Transverse colon (tissue), 4 donors: ENCODE measurements around the gene ZNF75A.

Experiments used
- CTCF ChIP-seq, 5 experiments: fragments of 200-600 bp in 3 of 5; fragments of 450-650 bp in 2 of 5; sonication (generic) in 3 of 5; IDR thresholded peaks; 1 replicate in 2 of 5; 2 replicates in 3 of 5; pipeline ENCODE4 v1.5.1; 2016 to 2017; ENCODE audit warnings: antibody characterized with exemption in 5 of 5, inconsistent platforms in 3 of 5, mild to moderate bottlenecking in 2 of 5, moderate library complexity in 1 of 5
- POLR2AphosphoS5 ChIP-seq, 3 donors: sonication (generic); formaldehyde crosslinking; IDR thresholded peaks; one replicate each; pipeline ENCODE4 v1.6.1; 2016; ENCODE audit warnings: antibody characterized with exemption in 3 of 3

DNA sequence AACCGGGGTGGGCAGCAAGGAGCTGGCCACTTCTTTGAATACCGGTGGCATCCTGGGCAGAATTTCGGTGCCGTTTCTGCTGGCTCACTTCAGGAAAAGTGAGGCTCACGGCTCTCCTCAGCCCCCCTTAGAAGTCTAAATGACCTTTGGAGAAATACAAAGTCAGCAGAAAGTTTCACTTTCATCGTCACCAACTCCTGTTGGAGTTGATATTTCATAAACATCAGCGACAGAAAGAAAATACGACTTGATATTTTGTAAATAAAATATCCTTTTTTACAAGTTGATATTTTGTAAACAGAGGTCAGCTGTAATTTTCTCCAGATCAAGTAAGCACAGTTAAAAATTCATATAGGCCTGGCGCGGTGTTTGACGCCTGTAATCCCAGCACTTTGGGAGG is 781 bp downstream of the ZNF75A start:
- TF ChIP-seq CTCF (IDR thresholded peaks at IDR 0.05): no peak
- TF ChIP-seq POLR2AphosphoS5 (IDR thresholded peaks at IDR 0.05): no peak
